ENCODE data around the gene CXCR5. TPM values are rescaled to one million over a fixed set of nuclear protein-coding genes. Genes with fewer than 3 reads are reported as not detected.

Gene CXCR5, protein sequence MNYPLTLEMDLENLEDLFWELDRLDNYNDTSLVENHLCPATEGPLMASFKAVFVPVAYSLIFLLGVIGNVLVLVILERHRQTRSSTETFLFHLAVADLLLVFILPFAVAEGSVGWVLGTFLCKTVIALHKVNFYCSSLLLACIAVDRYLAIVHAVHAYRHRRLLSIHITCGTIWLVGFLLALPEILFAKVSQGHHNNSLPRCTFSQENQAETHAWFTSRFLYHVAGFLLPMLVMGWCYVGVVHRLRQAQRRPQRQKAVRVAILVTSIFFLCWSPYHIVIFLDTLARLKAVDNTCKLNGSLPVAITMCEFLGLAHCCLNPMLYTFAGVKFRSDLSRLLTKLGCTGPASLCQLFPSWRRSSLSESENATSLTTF
- total RNA-seq, result under 0.01 and 0.14 TPM in 2 replicates

DNA sequence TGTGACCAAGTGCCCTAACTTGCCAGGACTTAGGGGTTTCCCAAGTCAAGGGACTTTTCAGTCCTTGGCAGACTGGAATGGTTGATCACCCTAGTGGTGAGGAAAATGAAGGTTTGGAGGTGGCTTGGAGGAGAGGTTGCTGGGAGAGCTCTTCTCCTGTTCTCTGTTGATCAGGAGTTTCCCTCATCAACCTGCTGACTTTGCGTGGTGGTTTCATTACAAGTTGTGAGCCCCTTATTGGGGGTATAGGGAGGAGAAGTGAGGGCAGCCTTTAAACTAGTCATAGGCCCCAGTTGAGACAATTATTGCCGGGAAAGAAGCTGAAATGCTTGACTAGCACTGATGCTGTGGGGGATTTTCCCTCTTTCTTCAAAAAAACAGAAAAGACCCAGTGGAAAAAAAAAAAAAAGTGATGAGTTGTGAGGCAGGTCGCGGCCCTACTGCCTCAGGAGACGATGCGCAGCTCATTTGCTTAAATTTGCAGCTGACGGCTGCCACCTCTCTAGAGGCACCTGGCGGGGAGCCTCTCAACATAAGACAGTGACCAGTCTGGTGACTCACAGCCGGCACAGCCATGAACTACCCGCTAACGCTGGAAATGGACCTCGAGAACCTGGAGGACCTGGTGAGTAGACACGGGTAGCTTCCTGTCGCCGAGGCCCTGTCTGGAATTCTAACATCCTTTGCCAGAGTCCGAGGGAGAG, at the start of gene CXCR5:
Gene CXCR5, plus strand, starts transcription at position 525 of the 704 bp plus-strand sequence. Its CDS starts 50 bp downstream, at position 575.
- TF ChIP-seq, protein P1, sequence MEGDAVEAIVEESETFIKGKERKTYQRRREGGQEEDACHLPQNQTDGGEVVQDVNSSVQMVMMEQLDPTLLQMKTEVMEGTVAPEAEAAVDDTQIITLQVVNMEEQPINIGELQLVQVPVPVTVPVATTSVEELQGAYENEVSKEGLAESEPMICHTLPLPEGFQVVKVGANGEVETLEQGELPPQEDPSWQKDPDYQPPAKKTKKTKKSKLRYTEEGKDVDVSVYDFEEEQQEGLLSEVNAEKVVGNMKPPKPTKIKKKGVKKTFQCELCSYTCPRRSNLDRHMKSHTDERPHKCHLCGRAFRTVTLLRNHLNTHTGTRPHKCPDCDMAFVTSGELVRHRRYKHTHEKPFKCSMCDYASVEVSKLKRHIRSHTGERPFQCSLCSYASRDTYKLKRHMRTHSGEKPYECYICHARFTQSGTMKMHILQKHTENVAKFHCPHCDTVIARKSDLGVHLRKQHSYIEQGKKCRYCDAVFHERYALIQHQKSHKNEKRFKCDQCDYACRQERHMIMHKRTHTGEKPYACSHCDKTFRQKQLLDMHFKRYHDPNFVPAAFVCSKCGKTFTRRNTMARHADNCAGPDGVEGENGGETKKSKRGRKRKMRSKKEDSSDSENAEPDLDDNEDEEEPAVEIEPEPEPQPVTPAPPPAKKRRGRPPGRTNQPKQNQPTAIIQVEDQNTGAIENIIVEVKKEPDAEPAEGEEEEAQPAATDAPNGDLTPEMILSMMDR (IDR thresholded peaks at IDR 0.05; ENCODE audit: insufficient read depth, low read length, poor library complexity, severe bottlenecking), result no peak
- no peak within 1 kb of the TSS for H3K4me3 ChIP-seq (ENCODE audit: low read depth, low read length)
- no peak for DNase-seq (ENCODE audit: low read depth)
- H3K36me3 ChIP-seq (ENCODE audit: control insufficient read depth, insufficient read depth, low read length), result no peaks in the 10 kb centered on the region
- no peaks in the 10 kb centered on the region for H3K27me3 ChIP-seq (ENCODE audit: control insufficient read depth, insufficient read depth, low read length)

DNA sequence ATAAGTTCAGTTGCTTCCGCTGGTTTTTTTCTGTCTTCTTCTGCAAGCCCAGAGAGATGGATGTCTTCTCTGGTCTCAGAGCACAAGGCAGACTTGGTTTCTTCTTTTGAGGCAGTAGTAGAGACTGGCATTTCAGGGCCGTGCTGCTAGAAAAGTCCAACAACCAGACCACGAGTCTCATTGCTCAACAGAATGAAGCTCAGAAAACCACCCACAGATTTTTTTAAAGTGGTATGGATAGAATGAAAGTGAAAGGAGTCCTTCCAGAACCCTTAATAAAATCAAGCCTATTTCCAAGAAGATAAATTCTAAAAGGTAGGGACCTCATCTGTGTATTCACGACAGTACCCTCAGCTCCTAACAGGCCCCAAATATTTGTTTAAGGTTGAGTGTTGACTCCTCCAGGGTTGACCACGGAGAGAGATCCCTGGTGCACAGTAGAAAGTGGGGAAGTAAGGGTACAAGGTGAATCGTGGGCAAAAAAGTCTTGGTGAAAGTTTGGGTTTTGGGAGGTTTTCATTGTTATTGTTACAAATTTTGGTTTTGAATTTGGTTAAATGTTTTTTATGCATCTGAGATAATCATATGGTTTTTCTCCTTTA, 49.2 kb upstream of the CXCR5 start:
- no peak for DNase-seq (ENCODE audit: low read depth)
- no peak overlapping the region for H3K4me3 ChIP-seq (ENCODE audit: low read depth, low read length)
- H3K27me3 ChIP-seq (ENCODE audit: control insufficient read depth, insufficient read depth, low read length), result no peaks in the 10 kb centered on the region
- no peaks in the 10 kb centered on the region for H3K36me3 ChIP-seq (ENCODE audit: control insufficient read depth, insufficient read depth, low read length)
- TF ChIP-seq, protein P1 (IDR thresholded peaks at IDR 0.05; ENCODE audit: insufficient read depth, low read length, poor library complexity, severe bottlenecking), result no peak

DNA sequence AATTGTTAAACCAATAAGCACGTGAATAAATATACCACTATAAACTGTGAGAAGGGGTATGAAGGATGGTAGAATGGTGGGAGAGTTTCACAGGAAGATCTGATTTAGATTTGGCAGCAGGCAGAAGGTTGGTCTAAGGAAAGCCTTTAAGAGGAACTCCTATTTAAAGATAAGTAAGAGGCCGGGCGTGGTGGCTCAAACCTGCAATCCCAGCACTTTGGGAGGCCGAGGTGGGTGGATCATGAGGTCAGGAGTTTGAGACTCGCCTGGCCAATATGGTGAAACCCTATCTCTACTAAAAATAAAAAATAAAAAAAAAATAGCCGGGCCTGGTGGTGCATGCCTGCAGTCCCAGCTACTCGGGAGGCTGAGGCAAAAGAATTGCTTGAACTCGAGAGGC, 45.8 kb upstream of the CXCR5 start:
- H3K36me3 ChIP-seq (ENCODE audit: control insufficient read depth, insufficient read depth, low read length), result no peaks in the 10 kb centered on the region
- TF ChIP-seq, protein P1 (IDR thresholded peaks at IDR 0.05; ENCODE audit: insufficient read depth, low read length, poor library complexity, severe bottlenecking), result no peak
- DNase-seq (ENCODE audit: low read depth), result no peak
- no peak overlapping the region for H3K4me3 ChIP-seq (ENCODE audit: low read depth, low read length)
- H3K27me3 ChIP-seq (ENCODE audit: control insufficient read depth, insufficient read depth, low read length), result no peaks in the 10 kb centered on the region

DNA sequence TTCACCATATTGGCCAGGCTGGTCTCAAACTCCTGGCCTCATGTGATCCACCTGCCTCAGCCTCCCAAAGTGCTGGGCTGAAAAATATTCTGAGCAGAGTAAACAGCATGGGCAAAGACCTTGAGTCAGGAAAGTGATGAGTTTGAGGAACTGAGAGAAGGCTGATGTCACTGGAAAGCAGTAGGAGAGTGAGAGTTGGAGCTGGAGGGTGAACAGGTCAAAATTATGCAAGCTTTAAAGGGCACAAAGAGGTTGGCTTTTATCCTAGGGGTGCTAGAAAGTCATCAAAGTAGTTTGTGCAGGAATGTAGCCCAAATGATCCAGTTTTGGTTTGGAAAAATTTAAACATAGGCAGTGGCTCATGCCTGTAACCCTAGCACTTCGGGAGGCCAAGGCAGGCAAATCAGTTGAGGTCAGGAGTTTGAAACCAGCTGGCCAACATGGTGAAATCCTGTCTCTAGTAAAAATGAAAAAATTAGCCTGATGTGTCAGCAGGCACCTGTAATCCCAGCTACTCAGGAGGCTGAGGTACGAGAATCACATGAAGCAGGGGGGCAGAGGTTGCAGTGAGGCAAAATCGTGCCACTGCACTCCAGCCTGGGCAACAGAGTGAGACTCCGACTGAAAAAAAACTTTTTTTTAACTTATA, 44.7 kb upstream of the CXCR5 start:
- no peaks in the 10 kb centered on the region for H3K36me3 ChIP-seq (ENCODE audit: control insufficient read depth, insufficient read depth, low read length)
- DNase-seq (ENCODE audit: low read depth), result no peak
- TF ChIP-seq, protein P1 (IDR thresholded peaks at IDR 0.05; ENCODE audit: insufficient read depth, low read length, poor library complexity, severe bottlenecking), result no peak

DNA sequence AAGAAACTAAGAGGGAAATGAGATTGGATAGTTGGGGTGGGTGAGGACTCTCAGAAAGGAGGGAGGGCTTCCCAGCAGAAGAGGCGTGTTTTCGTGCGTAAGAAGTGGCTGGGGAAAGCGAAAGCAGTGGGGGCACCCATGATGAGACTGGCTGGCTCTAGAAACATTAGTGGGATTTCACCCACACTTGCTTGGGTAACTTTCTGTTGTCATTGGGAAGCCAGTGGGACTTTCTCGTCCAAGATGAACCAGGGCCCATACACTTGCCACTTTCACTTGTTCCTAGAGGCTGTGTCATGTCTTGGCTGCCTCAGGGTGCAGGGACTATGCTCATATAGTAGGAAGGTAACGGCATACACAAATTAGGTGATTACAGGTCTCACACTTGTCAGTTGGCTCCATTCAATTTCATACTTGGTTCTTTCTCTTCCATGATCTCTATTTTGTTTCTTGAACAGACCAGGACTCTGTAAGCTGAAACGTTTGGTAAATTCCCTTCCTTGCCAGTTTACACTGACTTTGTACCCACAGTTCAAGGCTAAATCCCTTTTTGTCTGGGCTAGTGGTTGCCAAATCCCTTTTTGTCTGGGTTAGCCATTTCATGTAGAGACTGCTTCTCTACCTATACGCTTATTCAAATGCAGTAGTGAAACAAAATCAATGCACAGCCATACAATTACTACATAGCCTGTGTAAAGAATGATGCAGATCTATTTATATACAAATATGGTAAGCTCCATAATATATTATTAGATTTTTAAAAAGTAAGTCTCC, 42.0 kb upstream of the CXCR5 start:
- DNase-seq (ENCODE audit: low read depth), result no peak
- TF ChIP-seq, protein P1 (IDR thresholded peaks at IDR 0.05; ENCODE audit: insufficient read depth, low read length, poor library complexity, severe bottlenecking), result no peak
- no peak overlapping the region for H3K4me3 ChIP-seq (ENCODE audit: low read depth, low read length)

More for the DNA sequence above, 44.7 kb upstream of the CXCR5 start:
- Histone ChIP-seq H3K4me3 (ENCODE audit: low read depth, low read length) (no peak overlapping the region), H3K27me3 (ENCODE audit: control insufficient read depth, insufficient read depth, low read length) (no peaks in the 10 kb centered on the region)

More for the DNA sequence above, 42.0 kb upstream of the CXCR5 start:
- no peaks in the 10 kb centered on the region for H3K27me3 ChIP-seq (ENCODE audit: control insufficient read depth, insufficient read depth, low read length)
- H3K36me3 ChIP-seq (ENCODE audit: control insufficient read depth, insufficient read depth, low read length), result no peaks in the 10 kb centered on the region

Data from kidney epithelial cell (primary cell).